ENCODE results near the gene PSEN1.

Gene PSEN1

GRCh38 chr14:73220061-73220460 lies 83.8 kb downstream of the PSEN1 start:
- DNase-seq (ENCODE audit: low read depth in 2 of 2), result no peak

- DNase-seq (ENCODE audit: low read depth in 2 of 2), result no peak
Measured at GRCh38 chr14:73220634-73221033, 84.3 kb downstream of the PSEN1 start.

GRCh38 chr14:73221945-73222344 lies 85.6 kb downstream of the PSEN1 start:
- DNase-seq (ENCODE audit: low read depth in 2 of 2), result no peak

- DNase-seq (ENCODE audit: low read depth in 2 of 2), result no peak
Measured at GRCh38 chr14:73223049-73223448, 86.7 kb downstream of the PSEN1 start.

- DNase-seq (ENCODE audit: low read depth in 2 of 2), result no peak
Measured at GRCh38 chr14:73225496-73225895, 89.2 kb downstream of the PSEN1 start.

GRCh38 chr14:73227812-73228781 lies 91.8 kb downstream of the PSEN1 start:
- DNase-seq (ENCODE audit: low read depth in 2 of 2), result no peak

GRCh38 chr14:73230051-73230450 lies 93.7 kb downstream of the PSEN1 start:
- DNase-seq (ENCODE audit: low read depth in 2 of 2), result no peak

- DNase-seq (ENCODE audit: low read depth in 2 of 2), result no peak
Measured at GRCh38 chr14:73231981-73232851, 95.9 kb downstream of the PSEN1 start.

- no peak for DNase-seq (ENCODE audit: low read depth in 2 of 2)
Measured at GRCh38 chr14:73232984-73233383, 96.7 kb downstream of the PSEN1 start.

GRCh38 chr14:73233564-73233963 lies 97.3 kb downstream of the PSEN1 start:
- no peak for DNase-seq (ENCODE audit: low read depth in 2 of 2)

GRCh38 chr14:73234029-73234428 lies 97.7 kb downstream of the PSEN1 start:
- no peak for DNase-seq (ENCODE audit: low read depth in 2 of 2)

GRCh38 chr14:73234586-73235394 lies 98.5 kb downstream of the PSEN1 start:
- DNase-seq (ENCODE audit: low read depth in 2 of 2), result no peak

GRCh38 chr14:73235531-73236155 lies 99.3 kb downstream of the PSEN1 start:
- DNase-seq (ENCODE audit: low read depth in 2 of 2), result no peak

GRCh38 chr14:73236157-73236556 lies 99.8 kb downstream of the PSEN1 start:
- no peak for DNase-seq (ENCODE audit: low read depth in 2 of 2)

GRCh38 chr14:73236752-73237218 lies 100.5 kb downstream of the PSEN1 start:
- DNase-seq (ENCODE audit: low read depth in 2 of 2), result no peak

GRCh38 chr14:73237219-73237785 lies 101.0 kb downstream of the PSEN1 start, which contains the start of gene PAPLN:
Gene PAPLN, plus strand, starts transcription at chr14:73237506. Its CDS starts 2,273 bp downstream, at chr14:73239779.
- no peak for DNase-seq (ENCODE audit: low read depth in 2 of 2)

GRCh38 chr14:73237786-73238423 lies 101.6 kb downstream of the PSEN1 start:
- DNase-seq (ENCODE audit: low read depth in 2 of 2), result no peak

GRCh38 chr14:73238424-73238852 lies 102.1 kb downstream of the PSEN1 start:
- DNase-seq (ENCODE audit: low read depth in 2 of 2), result no peak

GRCh38 chr14:73238941-73239340 lies 102.6 kb downstream of the PSEN1 start:
- no peak for DNase-seq (ENCODE audit: low read depth in 2 of 2)
